Activated T-cell treated with anti-CD3 and anti-CD28 coated beads for 4 hours (primary cell): ENCODE measurements around the gene MEF2A.

Experiments
- DNase-seq: peaks from one replicate; pipeline ENCODE4 v3.0.0-alpha.2; 2020

Gene MEF2A

GRCh38 chr15:99706557-99707303 lies 140.9 kb downstream of the MEF2A start:
- DNase-seq = no peak

GRCh38 chr15:99707473-99708270 lies 141.9 kb downstream of the MEF2A start:
- no peak for DNase-seq

GRCh38 chr15:99708563-99708962 lies 142.8 kb downstream of the MEF2A start:
- DNase-seq = no peak

GRCh38 chr15:99709243-99709986 lies 143.6 kb downstream of the MEF2A start:
- DNase-seq = no peak

GRCh38 chr15:99711625-99712024 lies 145.8 kb downstream of the MEF2A start:
- no peak for DNase-seq

GRCh38 chr15:99712415-99712814 lies 146.6 kb downstream of the MEF2A start:
- DNase-seq = no peak

- DNase-seq = no peak
Measured at GRCh38 chr15:99716540-99717095, 150.8 kb downstream of the MEF2A start.

- no peak for DNase-seq
Measured at GRCh38 chr15:99717161-99718009, 151.6 kb downstream of the MEF2A start.

GRCh38 chr15:99718421-99718820 lies 152.6 kb downstream of the MEF2A start:
- DNase-seq = no peak

- DNase-seq = no peak
Measured at GRCh38 chr15:99719096-99719541, 153.3 kb downstream of the MEF2A start.

GRCh38 chr15:99720533-99720932 lies 154.7 kb downstream of the MEF2A start:
- DNase-seq = no peak

- no peak for DNase-seq
Measured at GRCh38 chr15:99721104-99721778, 155.5 kb downstream of the MEF2A start.

GRCh38 chr15:99721896-99722295 lies 156.1 kb downstream of the MEF2A start:
- no peak for DNase-seq

- no peak for DNase-seq
Measured at GRCh38 chr15:99722406-99722805, 156.6 kb downstream of the MEF2A start.

- DNase-seq = no peak
Measured at GRCh38 chr15:99726333-99726732, 160.5 kb downstream of the MEF2A start.

GRCh38 chr15:99727330-99727729 lies 161.5 kb downstream of the MEF2A start:
- no peak for DNase-seq

GRCh38 chr15:99727733-99728132 lies 161.9 kb downstream of the MEF2A start:
- no peak for DNase-seq

- DNase-seq = no peak
Measured at GRCh38 chr15:99728916-99729315, 163.1 kb downstream of the MEF2A start.

- no peak for DNase-seq
Measured at GRCh38 chr15:99729327-99729726, 163.5 kb downstream of the MEF2A start.

- no peak for DNase-seq
Measured at GRCh38 chr15:99729920-99730319, 164.1 kb downstream of the MEF2A start.

- DNase-seq = no peak
Measured at GRCh38 chr15:99731336-99732123, 165.7 kb downstream of the MEF2A start.
